Occipital lobe (tissue), 2 donors: ENCODE results near the gene KIFAP3. TPM values are rescaled to one million over a fixed set of nuclear protein-coding genes. Genes with fewer than 3 reads are reported as not detected.
"Not testable (repeated sequence)": the region's sequence is repeated elsewhere in the genome, so short reads cannot be mapped to it uniquely, and the experiment has no call there.

Experiments used
- DNase-seq: peaks from one replicate; lab custom pipeline; 2025; lab: John Stamatoyannopoulos, UW
- total RNA-seq: library from RNA; depleted of rRNA; stranded (reverse); fragments of >200 nt; gene quantifications from one replicate; pipeline ENCODE4 v1.2.3, GENCODE V29; 2014

KIFAP3 gene
- total RNA-seq, 1 donor from 2014 or later: 271 TPM

GRCh38 chr1:169924829-169925228, 149.7 kb downstream of the KIFAP3 start:
- DNase-seq: no peak

GRCh38 chr1:169924063-169924462, 150.4 kb downstream of the KIFAP3 start:
- DNase-seq: no peak

- DNase-seq: no peak
Measured at GRCh38 chr1:169921080-169921479, 153.4 kb downstream of the KIFAP3 start.

- DNase-seq: no peak
Measured at GRCh38 chr1:169918927-169919326, 155.6 kb downstream of the KIFAP3 start.

- DNase-seq: not testable (repeated sequence)
Measured at GRCh38 chr1:169918220-169918619, 156.3 kb downstream of the KIFAP3 start.

GRCh38 chr1:169915150-169915549, 159.3 kb downstream of the KIFAP3 start:
- no peak for DNase-seq

- no peak for DNase-seq
Measured at GRCh38 chr1:169914531-169914930, 160.0 kb downstream of the KIFAP3 start.

GRCh38 chr1:169909499-169909898, 165.0 kb downstream of the KIFAP3 start:
- no peak for DNase-seq

GRCh38 chr1:169906938-169907337, 167.6 kb downstream of the KIFAP3 start:
- DNase-seq: no peak

- DNase-seq: no peak
Measured at GRCh38 chr1:169904834-169905233, 169.7 kb downstream of the KIFAP3 start.

- no peak for DNase-seq
Measured at GRCh38 chr1:169902751-169903150, 171.7 kb downstream of the KIFAP3 start.

- DNase-seq: no peak
Measured at GRCh38 chr1:169901115-169901514, 173.4 kb downstream of the KIFAP3 start.

- no peak for DNase-seq
Measured at GRCh38 chr1:169900571-169900970, 173.9 kb downstream of the KIFAP3 start.

GRCh38 chr1:169899519-169900217, 174.8 kb downstream of the KIFAP3 start:
- DNase-seq: no peak

GRCh38 chr1:169896013-169896412, 178.5 kb downstream of the KIFAP3 start:
- no peak for DNase-seq

GRCh38 chr1:169894424-169895145, 179.9 kb downstream of the KIFAP3 start:
- DNase-seq: no peak

GRCh38 chr1:169893645-169894423, 180.7 kb downstream of the KIFAP3 start, which contains the start of gene SCYL3:
Gene SCYL3 (minus strand): TSS chr1:169893896. CDS start chr1:169888840, 5,056 bp downstream.
- DNase-seq: peak; percentile 93

GRCh38 chr1:169892927-169893644, 181.4 kb downstream of the KIFAP3 start:
- no peak for DNase-seq

GRCh38 chr1:169892176-169892926, 182.1 kb downstream of the KIFAP3 start:
- no peak for DNase-seq

GRCh38 chr1:169891539-169891885, 183.0 kb downstream of the KIFAP3 start:
- no peak for DNase-seq
